ENCODE results near the gene LLPH.

The LLPH gene

DNA sequence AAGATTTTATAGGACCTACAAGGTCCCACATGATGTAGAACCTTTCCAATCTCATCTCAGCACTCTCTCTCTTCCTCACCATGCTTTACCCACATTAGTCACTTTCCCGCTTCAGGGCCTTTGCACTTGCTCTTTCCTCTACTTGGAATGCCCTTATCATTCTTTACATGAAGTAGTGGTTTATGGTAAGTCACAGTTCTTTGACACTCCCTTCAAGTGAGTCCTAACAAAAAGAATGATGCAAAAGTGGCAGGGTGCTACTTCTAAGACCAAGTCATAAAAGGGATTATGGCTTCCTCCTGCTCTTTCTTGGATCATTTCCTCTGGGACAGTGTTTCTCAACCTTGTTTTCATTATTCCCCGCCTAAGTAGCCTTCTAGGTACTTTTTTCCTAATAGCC lies 26.1 kb upstream of the LLPH start:
- ATAC-seq = no peak

DNA sequence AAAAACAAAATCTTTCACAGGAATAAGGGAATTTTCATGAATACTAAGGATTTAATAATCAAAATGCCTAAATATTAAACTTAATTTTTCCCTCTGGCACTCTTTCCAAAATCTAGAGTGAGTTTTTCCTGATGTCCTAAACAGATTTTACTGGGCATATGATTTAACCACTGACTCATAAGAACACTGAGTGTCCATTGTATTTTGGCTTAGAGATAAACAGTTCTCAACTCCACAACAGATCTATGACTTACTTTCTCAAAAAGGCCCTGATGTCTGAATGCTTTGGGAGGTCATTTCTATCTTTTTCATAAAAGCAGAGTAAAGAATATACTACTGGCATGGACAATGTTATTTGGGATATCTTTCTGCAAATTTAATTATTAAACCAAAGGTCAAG lies 24.2 kb upstream of the LLPH start:
- TF ChIP-seq ZFP3 (CRISPR knock-in tag; IDR thresholded peaks at IDR 0.05) (no peak), ZC3H10 (CRISPR knock-in tag; IDR thresholded peaks at IDR 0.05) (no peak), ISL1 (CRISPR knock-in tag; IDR thresholded peaks at IDR 0.05) (no peak), RARB (CRISPR knock-in tag; IDR thresholded peaks at IDR 0.05) (no peak), ZNF70 (CRISPR knock-in tag; IDR thresholded peaks at IDR 0.05) (no peak), SNAI2 (CRISPR knock-in tag; IDR thresholded peaks at IDR 0.05) (no peak), ARNTL (CRISPR knock-in tag; IDR thresholded peaks at IDR 0.05; ENCODE audit: borderline replicate concordance, low read depth) (no peak), ZNF565 (CRISPR knock-in tag; conservative IDR thresholded peaks at IDR 0.05; ENCODE audit: low read depth) (no peak), ESRRG (CRISPR knock-in tag; IDR thresholded peaks at IDR 0.05) (no peak)
- TF ChIP-seq, protein P1, sequence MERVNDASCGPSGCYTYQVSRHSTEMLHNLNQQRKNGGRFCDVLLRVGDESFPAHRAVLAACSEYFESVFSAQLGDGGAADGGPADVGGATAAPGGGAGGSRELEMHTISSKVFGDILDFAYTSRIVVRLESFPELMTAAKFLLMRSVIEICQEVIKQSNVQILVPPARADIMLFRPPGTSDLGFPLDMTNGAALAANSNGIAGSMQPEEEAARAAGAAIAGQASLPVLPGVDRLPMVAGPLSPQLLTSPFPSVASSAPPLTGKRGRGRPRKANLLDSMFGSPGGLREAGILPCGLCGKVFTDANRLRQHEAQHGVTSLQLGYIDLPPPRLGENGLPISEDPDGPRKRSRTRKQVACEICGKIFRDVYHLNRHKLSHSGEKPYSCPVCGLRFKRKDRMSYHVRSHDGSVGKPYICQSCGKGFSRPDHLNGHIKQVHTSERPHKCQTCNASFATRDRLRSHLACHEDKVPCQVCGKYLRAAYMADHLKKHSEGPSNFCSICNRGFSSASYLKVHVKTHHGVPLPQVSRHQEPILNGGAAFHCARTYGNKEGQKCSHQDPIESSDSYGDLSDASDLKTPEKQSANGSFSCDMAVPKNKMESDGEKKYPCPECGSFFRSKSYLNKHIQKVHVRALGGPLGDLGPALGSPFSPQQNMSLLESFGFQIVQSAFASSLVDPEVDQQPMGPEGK (CRISPR knock-in tag; IDR thresholded peaks at IDR 0.05; ENCODE audit: borderline replicate concordance) = no peak
- TF ChIP-seq, protein P2, sequence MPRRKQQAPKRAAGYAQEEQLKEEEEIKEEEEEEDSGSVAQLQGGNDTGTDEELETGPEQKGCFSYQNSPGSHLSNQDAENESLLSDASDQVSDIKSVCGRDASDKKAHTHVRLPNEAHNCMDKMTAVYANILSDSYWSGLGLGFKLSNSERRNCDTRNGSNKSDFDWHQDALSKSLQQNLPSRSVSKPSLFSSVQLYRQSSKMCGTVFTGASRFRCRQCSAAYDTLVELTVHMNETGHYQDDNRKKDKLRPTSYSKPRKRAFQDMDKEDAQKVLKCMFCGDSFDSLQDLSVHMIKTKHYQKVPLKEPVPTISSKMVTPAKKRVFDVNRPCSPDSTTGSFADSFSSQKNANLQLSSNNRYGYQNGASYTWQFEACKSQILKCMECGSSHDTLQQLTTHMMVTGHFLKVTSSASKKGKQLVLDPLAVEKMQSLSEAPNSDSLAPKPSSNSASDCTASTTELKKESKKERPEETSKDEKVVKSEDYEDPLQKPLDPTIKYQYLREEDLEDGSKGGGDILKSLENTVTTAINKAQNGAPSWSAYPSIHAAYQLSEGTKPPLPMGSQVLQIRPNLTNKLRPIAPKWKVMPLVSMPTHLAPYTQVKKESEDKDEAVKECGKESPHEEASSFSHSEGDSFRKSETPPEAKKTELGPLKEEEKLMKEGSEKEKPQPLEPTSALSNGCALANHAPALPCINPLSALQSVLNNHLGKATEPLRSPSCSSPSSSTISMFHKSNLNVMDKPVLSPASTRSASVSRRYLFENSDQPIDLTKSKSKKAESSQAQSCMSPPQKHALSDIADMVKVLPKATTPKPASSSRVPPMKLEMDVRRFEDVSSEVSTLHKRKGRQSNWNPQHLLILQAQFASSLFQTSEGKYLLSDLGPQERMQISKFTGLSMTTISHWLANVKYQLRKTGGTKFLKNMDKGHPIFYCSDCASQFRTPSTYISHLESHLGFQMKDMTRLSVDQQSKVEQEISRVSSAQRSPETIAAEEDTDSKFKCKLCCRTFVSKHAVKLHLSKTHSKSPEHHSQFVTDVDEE (CRISPR knock-in tag; IDR thresholded peaks at IDR 0.05) = no peak
- no peak for ATAC-seq

More for the DNA sequence above, 26.1 kb upstream of the LLPH start:
- TF ChIP-seq GLIS3 (CRISPR knock-in tag; IDR thresholded peaks at IDR 0.05) (no peak), TCF4 (CRISPR knock-in tag; IDR thresholded peaks at IDR 0.05; ENCODE audit: borderline replicate concordance) (no peak), ZNF8 (CRISPR knock-in tag; IDR thresholded peaks at IDR 0.05) (no peak), ZFP30 (CRISPR knock-in tag; IDR thresholded peaks at IDR 0.05) (no peak), ZFP3 (CRISPR knock-in tag; IDR thresholded peaks at IDR 0.05) (no peak), OSR1 (CRISPR knock-in tag; IDR thresholded peaks at IDR 0.05) (no peak), ARNTL (CRISPR knock-in tag; IDR thresholded peaks at IDR 0.05; ENCODE audit: borderline replicate concordance, low read depth) (no peak)

- peak; percentile 76 for ATAC-seq
- TF ChIP-seq GLIS3 (CRISPR knock-in tag; IDR thresholded peaks at IDR 0.05) (no peak), OSR1 (CRISPR knock-in tag; IDR thresholded peaks at IDR 0.05) (no peak), ZC3H10 (CRISPR knock-in tag; IDR thresholded peaks at IDR 0.05) (no peak), BACH2 (CRISPR knock-in tag; IDR thresholded peaks at IDR 0.05; ENCODE audit: borderline replicate concordance) (no peak), ZNF565 (CRISPR knock-in tag; conservative IDR thresholded peaks at IDR 0.05; ENCODE audit: low read depth) (no peak), TCF4 (CRISPR knock-in tag; IDR thresholded peaks at IDR 0.05; ENCODE audit: borderline replicate concordance) (no peak), ZNF8 (CRISPR knock-in tag; IDR thresholded peaks at IDR 0.05) (no peak), PPARA (CRISPR knock-in tag; IDR thresholded peaks at IDR 0.05; ENCODE audit: borderline replicate concordance) (no peak), ZNF70 (CRISPR knock-in tag; IDR thresholded peaks at IDR 0.05) (no peak), ISL1 (CRISPR knock-in tag; IDR thresholded peaks at IDR 0.05) (no peak)
- TF ChIP-seq, protein P3, sequence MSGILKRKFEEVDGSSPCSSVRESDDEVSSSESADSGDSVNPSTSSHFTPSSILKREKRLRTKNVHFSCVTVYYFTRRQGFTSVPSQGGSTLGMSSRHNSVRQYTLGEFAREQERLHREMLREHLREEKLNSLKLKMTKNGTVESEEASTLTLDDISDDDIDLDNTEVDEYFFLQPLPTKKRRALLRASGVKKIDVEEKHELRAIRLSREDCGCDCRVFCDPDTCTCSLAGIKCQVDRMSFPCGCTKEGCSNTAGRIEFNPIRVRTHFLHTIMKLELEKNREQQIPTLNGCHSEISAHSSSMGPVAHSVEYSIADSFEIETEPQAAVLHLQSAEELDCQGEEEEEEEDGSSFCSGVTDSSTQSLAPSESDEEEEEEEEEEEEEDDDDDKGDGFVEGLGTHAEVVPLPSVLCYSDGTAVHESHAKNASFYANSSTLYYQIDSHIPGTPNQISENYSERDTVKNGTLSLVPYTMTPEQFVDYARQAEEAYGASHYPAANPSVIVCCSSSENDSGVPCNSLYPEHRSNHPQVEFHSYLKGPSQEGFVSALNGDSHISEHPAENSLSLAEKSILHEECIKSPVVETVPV (CRISPR knock-in tag; IDR thresholded peaks at IDR 0.05) = no peak
- TF ChIP-seq, protein P4, sequence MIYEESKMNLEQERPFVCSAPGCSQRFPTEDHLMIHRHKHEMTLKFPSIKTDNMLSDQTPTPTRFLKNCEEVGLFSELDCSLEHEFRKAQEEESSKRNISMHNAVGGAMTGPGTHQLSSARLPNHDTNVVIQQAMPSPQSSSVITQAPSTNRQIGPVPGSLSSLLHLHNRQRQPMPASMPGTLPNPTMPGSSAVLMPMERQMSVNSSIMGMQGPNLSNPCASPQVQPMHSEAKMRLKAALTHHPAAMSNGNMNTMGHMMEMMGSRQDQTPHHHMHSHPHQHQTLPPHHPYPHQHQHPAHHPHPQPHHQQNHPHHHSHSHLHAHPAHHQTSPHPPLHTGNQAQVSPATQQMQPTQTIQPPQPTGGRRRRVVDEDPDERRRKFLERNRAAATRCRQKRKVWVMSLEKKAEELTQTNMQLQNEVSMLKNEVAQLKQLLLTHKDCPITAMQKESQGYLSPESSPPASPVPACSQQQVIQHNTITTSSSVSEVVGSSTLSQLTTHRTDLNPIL (CRISPR knock-in tag; IDR thresholded peaks at IDR 0.05; ENCODE audit: low read depth) = no peak
- TF ChIP-seq, protein P5, sequence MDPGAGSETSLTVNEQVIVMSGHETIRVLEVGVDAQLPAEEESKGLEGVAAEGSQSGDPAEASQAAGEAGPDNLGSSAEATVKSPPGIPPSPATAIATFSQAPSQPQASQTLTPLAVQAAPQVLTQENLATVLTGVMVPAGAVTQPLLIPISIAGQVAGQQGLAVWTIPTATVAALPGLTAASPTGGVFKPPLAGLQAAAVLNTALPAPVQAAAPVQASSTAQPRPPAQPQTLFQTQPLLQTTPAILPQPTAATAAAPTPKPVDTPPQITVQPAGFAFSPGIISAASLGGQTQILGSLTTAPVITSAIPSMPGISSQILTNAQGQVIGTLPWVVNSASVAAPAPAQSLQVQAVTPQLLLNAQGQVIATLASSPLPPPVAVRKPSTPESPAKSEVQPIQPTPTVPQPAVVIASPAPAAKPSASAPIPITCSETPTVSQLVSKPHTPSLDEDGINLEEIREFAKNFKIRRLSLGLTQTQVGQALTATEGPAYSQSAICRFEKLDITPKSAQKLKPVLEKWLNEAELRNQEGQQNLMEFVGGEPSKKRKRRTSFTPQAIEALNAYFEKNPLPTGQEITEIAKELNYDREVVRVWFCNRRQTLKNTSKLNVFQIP (CRISPR knock-in tag; IDR thresholded peaks at IDR 0.05; ENCODE audit: borderline replicate concordance, low read depth) = no peak
- TF ChIP-seq, protein P1 (CRISPR knock-in tag; IDR thresholded peaks at IDR 0.05; ENCODE audit: borderline replicate concordance) = no peak
Observed at GRCh38 chr12:66152732-66153131, 22.2 kb upstream of the LLPH start.

Data from SK-N-SH treated with all-trans-retinoic acid at 6 μM for 48 hours (cell line).